Hepatocyte (in vitro differentiated cells): ENCODE measurements around the gene ZSWIM4. TPM values are rescaled to one million over a fixed set of nuclear protein-coding genes. Genes with fewer than 3 reads are reported as not detected.

ENCODE experiments used
- DNase-seq: peaks from one replicate; pipeline ENCODE4 v3.0.0-alpha.2; 2016; ENCODE audit warnings: low spot score
- H2AFZ ChIP-seq: fragments of 200-600 bp; sonication (generic); 2 replicates; pipeline ENCODE4 v1.6.0; 2016; ENCODE audit warnings: antibody characterized with exemption, mild to moderate bottlenecking
- H3K27ac ChIP-seq: fragments of 200-600 bp; sonication (generic); 2 replicates; pipeline ENCODE4 v1.5.1; 2016; ENCODE audit warnings: mild to moderate bottlenecking
- H3K27me3 ChIP-seq: fragments of 200-600 bp; sonication (generic); 2 replicates; pipeline ENCODE4 v1.6.1; 2016
- H3K36me3 ChIP-seq: fragments of 200-600 bp; sonication (generic); replicated peaks from 2 replicates; pipeline ENCODE4 v1.5.1; 2016; ENCODE audit warnings: low read depth; ENCODE audit not compliant: insufficient read depth
- H3K4me1 ChIP-seq: fragments of 200-600 bp; sonication (generic); 2 replicates; pipeline ENCODE4 v1.5.1; 2016; ENCODE audit warnings: mild to moderate bottlenecking, moderate library complexity; ENCODE audit not compliant: insufficient read depth
- H3K4me2 ChIP-seq: fragments of 200-600 bp; sonication (generic); 2 replicates; pipeline ENCODE4 v1.6.0; 2016
- H3K4me3 ChIP-seq: fragments of 200-600 bp; sonication (generic); 2 replicates; pipeline ENCODE4 v1.5.1; 2016; ENCODE audit warnings: mild to moderate bottlenecking
- H3K79me2 ChIP-seq: fragments of 200-600 bp; sonication (generic); 2 replicates; pipeline ENCODE4 v1.6.0; 2017; ENCODE audit warnings: mild to moderate bottlenecking
- H3K9me2 ChIP-seq: fragments of 200-600 bp; sonication (generic); replicated peaks from 2 replicates; pipeline ENCODE4 v1.6.0; 2017; ENCODE audit warnings: mild to moderate bottlenecking; ENCODE audit not compliant: insufficient read depth
- H3K9me3 ChIP-seq: fragments of 200-600 bp; sonication (generic); 2 replicates; pipeline ENCODE4 v1.5.1; 2016; ENCODE audit warnings: low read depth, mild to moderate bottlenecking
- H4K20me1 ChIP-seq: fragments of 200-600 bp; sonication (generic); 2 replicates; pipeline ENCODE4 v1.6.0; 2016; ENCODE audit warnings: mild to moderate bottlenecking; ENCODE audit not compliant: insufficient read depth, poor library complexity, severe bottlenecking
- CTCF ChIP-seq: fragments of 200-600 bp; sonication (generic); IDR thresholded peaks from 2 replicates; pipeline ENCODE4 v1.5.1; 2016; ENCODE audit warnings: antibody characterized with exemption, mild to moderate bottlenecking; ENCODE audit not compliant: poor library complexity
- EZH2 ChIP-seq: fragments of 200-600 bp; sonication (generic); IDR thresholded peaks from 2 replicates; pipeline ENCODE4 v1.6.1; 2016; ENCODE audit warnings: antibody characterized with exemption, mild to moderate bottlenecking, borderline replicate concordance
- EZH2phosphoT487 ChIP-seq: fragments of 200-600 bp; sonication (generic); IDR thresholded peaks from one replicate; pipeline ENCODE4 v1.6.1; 2018; ENCODE audit warnings: antibody characterized with exemption, mild to moderate bottlenecking, low read depth, moderate library complexity; ENCODE audit not compliant: unreplicated experiment, severe bottlenecking
- WGBS: methylation state at CpG from one replicate; pipeline ENCODE4 v1.1.6; 2016; ENCODE audit warnings: low lambda C conversion rate; ENCODE audit errors: missing lambda C conversion rate; 5-methylcytosine and 5-hydroxymethylcytosine counted together
- polyA plus RNA-seq: library from polyadenylated mRNA; unstranded; fragments of >200 nt; fragmentation: Nextera tagmentation; extraction: Ambion mirVana; gene quantifications from 2 replicates; pipeline ENCODE4 v1.2.1, GENCODE V29; 2016
- total RNA-seq: library from RNA; depleted of rRNA; stranded (reverse); fragments of >200 nt; gene quantifications from 2 replicates; pipeline ENCODE4 v1.2.3, GENCODE V29; 2014

ZSWIM4 gene
- total and polyA plus RNA-seq, 2 experiments from 2014 or later = 3.5 to 3.7 TPM

DNA sequence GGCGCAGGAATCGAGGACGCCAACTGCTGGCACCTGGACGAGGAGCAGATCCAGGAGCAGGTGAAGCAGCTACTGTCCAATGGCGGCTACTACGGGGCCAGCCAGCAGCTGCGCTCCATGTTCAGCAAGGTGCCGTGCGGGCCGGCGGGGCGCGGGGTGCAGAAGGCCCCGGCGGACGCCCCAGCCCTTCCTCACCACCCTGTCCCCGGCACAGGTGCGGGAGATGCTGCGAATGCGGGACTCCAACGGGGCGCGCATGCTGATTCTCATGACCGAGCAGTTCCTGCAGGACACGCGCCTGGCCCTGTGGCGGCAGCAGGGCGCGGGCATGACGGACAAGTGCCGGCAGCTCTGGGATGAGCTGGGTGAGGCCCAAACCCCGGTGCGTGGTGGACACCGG, 13.6 kb downstream of the ZSWIM4 start:
- Histone ChIP-seq H3K4me1 (no peaks in the 10 kb centered on the region), H3K9me3 (no peaks in the 10 kb centered on the region), H3K9me2 (no peaks in the 10 kb centered on the region), H3K36me3 (no peaks in the 10 kb centered on the region), H3K79me2 (no peaks in the 10 kb centered on the region), H3K27me3 (no peaks in the 10 kb centered on the region), H3K4me2 (no peak overlapping the region), H3K27ac (no peak overlapping the region), H3K4me3 (no peak overlapping the region), H4K20me1 (no peaks in the 10 kb centered on the region), H2AFZ (no peak overlapping the region)
- TF ChIP-seq EZH2 (no peak), CTCF (no peak), EZH2phosphoT487 (no peak)
- DNase-seq = no peak
- 98% methylated on average over 27 of the region's 34 CpGs for WGBS

DNA sequence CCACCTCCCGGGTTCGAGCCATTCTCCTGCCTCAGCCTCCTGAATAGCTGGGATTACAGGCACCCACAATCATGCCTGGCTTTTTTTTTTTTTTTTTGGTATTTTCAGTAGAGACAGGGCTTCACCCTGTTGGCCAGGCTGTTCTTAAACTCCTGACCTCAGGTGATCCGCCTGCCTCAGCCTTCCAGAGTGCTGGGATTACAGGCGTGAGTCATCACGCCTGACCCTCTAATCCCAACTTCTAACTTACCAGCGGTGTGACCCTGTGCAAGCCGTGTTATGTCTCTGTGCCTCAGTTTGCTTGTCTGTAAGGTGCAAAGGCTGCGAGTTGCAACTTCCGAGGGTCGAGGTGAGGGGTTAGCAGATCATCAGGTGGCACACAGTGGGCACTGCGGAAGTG, 17.3 kb downstream of the ZSWIM4 start:
- H3K9me2 ChIP-seq = no peaks in the 10 kb centered on the region
- H3K27ac ChIP-seq = no peak overlapping the region
- 80% methylated on average over 11 of the region's 11 CpGs for WGBS
- no peak overlapping the region for H2AFZ ChIP-seq
- H3K27me3 ChIP-seq = no peaks in the 10 kb centered on the region
- no peak for TF ChIP-seq CTCF
- TF ChIP-seq EZH2 = no peak
- no peak for TF ChIP-seq EZH2phosphoT487
- H3K79me2 ChIP-seq = no peaks in the 10 kb centered on the region
- no peaks in the 10 kb centered on the region for H3K4me1 ChIP-seq
- H3K4me3 ChIP-seq = no peak overlapping the region
- no peak for DNase-seq
- H3K9me3 ChIP-seq = no peaks in the 10 kb centered on the region
- H3K4me2 ChIP-seq = no peak overlapping the region
- no peaks in the 10 kb centered on the region for H3K36me3 ChIP-seq
- no peaks in the 10 kb centered on the region for H4K20me1 ChIP-seq

- Histone ChIP-seq H3K36me3 (no peaks in the 10 kb centered on the region), H3K9me3 (no peaks in the 10 kb centered on the region), H3K79me2 (no peaks in the 10 kb centered on the region), H4K20me1 (no peaks in the 10 kb centered on the region), H3K4me1 (no peaks in the 10 kb centered on the region), H3K4me2 (no peak overlapping the region), H3K27me3 (no peaks in the 10 kb centered on the region), H2AFZ (no peak overlapping the region), H3K4me3 (no peak overlapping the region), H3K9me2 (no peaks in the 10 kb centered on the region), H3K27ac (no peak overlapping the region)
- no peak for DNase-seq
- TF ChIP-seq EZH2phosphoT487 = no peak
- TF ChIP-seq EZH2 = no peak
- TF ChIP-seq CTCF = no peak
- WGBS = 100% methylated on average over 2 of the region's 2 CpGs
Measured at GRCh38 chr19:13813147-13813546, 17.9 kb downstream of the ZSWIM4 start.

DNA sequence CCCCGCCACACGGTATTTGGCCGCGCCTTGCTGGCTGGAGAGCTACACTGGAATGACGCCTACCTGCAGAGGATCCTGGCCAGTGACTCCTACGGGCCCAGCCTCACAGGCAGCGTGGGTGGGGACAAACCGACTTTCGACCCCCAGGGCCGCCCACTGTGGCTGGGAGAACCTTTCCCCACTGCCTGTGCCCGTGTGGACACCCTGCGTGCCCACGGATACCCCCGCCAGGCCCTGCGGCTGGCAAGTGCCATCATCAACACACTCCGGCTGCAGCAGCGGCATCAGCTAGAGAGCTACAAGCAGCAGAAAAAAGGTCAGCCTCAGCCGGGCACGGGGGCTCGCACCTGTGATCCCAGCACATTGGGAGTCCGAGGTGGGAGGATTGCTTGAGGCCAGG, 19.3 kb downstream of the ZSWIM4 start:
- H3K4me1 ChIP-seq = no peaks in the 10 kb centered on the region
- H3K79me2 ChIP-seq = no peaks in the 10 kb centered on the region
- H4K20me1 ChIP-seq = no peaks in the 10 kb centered on the region
- H3K4me2 ChIP-seq = no peak overlapping the region
- no peak for TF ChIP-seq EZH2phosphoT487
- TF ChIP-seq CTCF = no peak
- no peak for TF ChIP-seq EZH2
- H3K9me3 ChIP-seq = no peaks in the 10 kb centered on the region
- no peaks in the 10 kb centered on the region for H3K9me2 ChIP-seq
- 97% methylated on average over 21 of the region's 21 CpGs for WGBS
- H3K36me3 ChIP-seq = no peaks in the 10 kb centered on the region
- no peak overlapping the region for H3K4me3 ChIP-seq
- no peaks in the 10 kb centered on the region for H3K27me3 ChIP-seq
- no peak for DNase-seq
- no peak overlapping the region for H2AFZ ChIP-seq
- H3K27ac ChIP-seq = no peak overlapping the region
